ENCODE data around the gene RNU5B-1. TPM values are rescaled to one million over a fixed set of nuclear protein-coding genes. Genes with fewer than 3 reads are reported as not detected.

The RNU5B-1 gene
- polyA plus RNA-seq, 2 of the 4 experiments (the other 2 are of a cell fraction): not detected

DNA sequence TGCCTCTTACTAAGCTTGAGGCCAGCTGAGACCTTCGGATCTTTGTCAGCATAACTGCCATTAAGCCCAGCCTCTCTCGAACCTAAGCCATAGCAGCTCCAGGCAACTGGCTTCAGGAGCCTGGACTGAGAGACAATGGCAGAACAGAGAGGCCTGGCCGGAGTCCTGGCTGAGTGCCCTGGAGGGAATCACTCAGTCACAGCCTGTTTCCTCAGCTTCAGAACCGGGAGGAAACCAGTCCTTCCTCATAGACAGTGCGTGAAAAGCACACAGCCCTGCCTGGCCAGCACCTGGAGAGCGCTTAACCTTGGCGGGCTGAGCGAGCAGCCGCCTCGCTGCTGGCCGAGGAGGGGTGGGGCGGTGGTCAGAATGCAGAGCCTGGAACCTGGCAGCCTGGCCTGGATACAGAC, 21.6 kb downstream of the RNU5B-1 start:
- CTCF ChIA-PET: interaction anchor here (0.6 to 16.1 kb wide), 8 partner anchors 7 to 292 kb away, joined by 3 to 722 read pairs (median 6); partner anchors contain the start of gene IGDCC3
- no peaks in the 10 kb centered on the region for H3K9me3 ChIP-seq
- DNase-seq (ENCODE audit: low read depth in 1 of 2, low spot score in 1 of 2) (no peak), ATAC-seq (no peak; a peak in 1 of 6 replicates), FAIRE-seq (no peak)
- no peak overlapping the region for H3K27ac ChIP-seq
- H3K4me3 ChIP-seq: no peak overlapping the region
- no peak overlapping the region for H3K4me2 ChIP-seq
- WGBS (ENCODE audit: missing lambda C conversion rate): 76% methylated on average over 12 of the region's 12 CpGs
- H3K4me1 ChIP-seq: no peaks in the 10 kb centered on the region
- TF ChIP-seq ZC3H11A (IDR thresholded peaks at IDR 0.05) (no peak), E2F6 (IDR thresholded peaks at IDR 0.05; ENCODE audit: borderline replicate concordance, low read depth) (no peak), GATA3 (IDR thresholded peaks at IDR 0.05; ENCODE audit: borderline replicate concordance) (no peak), MYC (IDR thresholded peaks at IDR 0.05; ENCODE audit: borderline replicate concordance, low read length) (no peak), REST (IDR thresholded peaks at IDR 0.05) (no peak), RFX5 (IDR thresholded peaks at IDR 0.05) (no peak), HOXA7 (CRISPR knock-in tag; IDR thresholded peaks at IDR 0.05) (no peak)
- TF ChIP-seq, protein P1, sequence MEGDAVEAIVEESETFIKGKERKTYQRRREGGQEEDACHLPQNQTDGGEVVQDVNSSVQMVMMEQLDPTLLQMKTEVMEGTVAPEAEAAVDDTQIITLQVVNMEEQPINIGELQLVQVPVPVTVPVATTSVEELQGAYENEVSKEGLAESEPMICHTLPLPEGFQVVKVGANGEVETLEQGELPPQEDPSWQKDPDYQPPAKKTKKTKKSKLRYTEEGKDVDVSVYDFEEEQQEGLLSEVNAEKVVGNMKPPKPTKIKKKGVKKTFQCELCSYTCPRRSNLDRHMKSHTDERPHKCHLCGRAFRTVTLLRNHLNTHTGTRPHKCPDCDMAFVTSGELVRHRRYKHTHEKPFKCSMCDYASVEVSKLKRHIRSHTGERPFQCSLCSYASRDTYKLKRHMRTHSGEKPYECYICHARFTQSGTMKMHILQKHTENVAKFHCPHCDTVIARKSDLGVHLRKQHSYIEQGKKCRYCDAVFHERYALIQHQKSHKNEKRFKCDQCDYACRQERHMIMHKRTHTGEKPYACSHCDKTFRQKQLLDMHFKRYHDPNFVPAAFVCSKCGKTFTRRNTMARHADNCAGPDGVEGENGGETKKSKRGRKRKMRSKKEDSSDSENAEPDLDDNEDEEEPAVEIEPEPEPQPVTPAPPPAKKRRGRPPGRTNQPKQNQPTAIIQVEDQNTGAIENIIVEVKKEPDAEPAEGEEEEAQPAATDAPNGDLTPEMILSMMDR (IDR thresholded peaks at IDR 0.05): no peak
- TF ChIP-seq, protein P2, sequence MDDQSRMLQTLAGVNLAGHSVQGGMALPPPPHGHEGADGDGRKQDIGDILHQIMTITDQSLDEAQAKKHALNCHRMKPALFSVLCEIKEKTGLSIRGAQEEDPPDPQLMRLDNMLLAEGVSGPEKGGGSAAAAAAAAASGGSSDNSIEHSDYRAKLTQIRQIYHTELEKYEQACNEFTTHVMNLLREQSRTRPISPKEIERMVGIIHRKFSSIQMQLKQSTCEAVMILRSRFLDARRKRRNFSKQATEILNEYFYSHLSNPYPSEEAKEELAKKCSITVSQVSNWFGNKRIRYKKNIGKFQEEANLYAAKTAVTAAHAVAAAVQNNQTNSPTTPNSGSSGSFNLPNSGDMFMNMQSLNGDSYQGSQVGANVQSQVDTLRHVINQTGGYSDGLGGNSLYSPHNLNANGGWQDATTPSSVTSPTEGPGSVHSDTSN (IDR thresholded peaks at IDR 0.05): no peak
- TF ChIP-seq, protein P3, sequence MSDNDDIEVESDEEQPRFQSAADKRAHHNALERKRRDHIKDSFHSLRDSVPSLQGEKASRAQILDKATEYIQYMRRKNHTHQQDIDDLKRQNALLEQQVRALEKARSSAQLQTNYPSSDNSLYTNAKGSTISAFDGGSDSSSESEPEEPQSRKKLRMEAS (IDR thresholded peaks at IDR 0.05): no peak
- POLR2A ChIA-PET: interaction anchor here (0.6 kb wide), 1 partner anchor 196 kb away, joined by 4 read pairs; no protein-coding TSS in a partner anchor

DNA sequence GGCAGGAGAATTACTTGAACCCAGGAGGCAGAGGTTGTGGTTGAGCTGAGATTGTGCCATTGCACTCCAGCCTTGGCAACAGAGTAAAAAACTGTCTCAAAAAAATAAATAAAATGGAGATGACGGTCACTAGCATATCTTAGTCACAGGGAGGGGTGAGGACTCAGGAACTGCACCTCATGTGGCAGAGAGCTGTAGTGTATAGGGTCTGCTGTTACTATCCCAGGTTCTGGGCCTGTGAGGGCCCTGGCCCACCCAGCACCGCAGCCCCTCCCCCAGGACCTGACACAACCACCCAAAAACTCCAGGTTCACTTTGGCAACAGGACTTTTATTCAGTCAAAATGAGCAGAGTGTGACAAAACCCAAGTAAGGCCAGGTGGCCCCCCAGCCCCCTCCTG, 22.3 kb downstream of the RNU5B-1 start:
- TF ChIP-seq CEBPB (IDR thresholded peaks at IDR 0.05) (no peak), RCOR1 (IDR thresholded peaks at IDR 0.05; ENCODE audit: low read depth, low read length) (no peak), JUNB (IDR thresholded peaks at IDR 0.05) (no peak), JUN (IDR thresholded peaks at IDR 0.05) (no peak), CHD4 (IDR thresholded peaks at IDR 0.05; ENCODE audit: borderline replicate concordance) (no peak), CBX8 (IDR thresholded peaks at IDR 0.05) (no peak), GATA3 (IDR thresholded peaks at IDR 0.05; ENCODE audit: borderline replicate concordance) (no peak), HEYL (CRISPR knock-in tag; IDR thresholded peaks at IDR 0.05) (no peak), CBX2 (IDR thresholded peaks at IDR 0.05; ENCODE audit: borderline replicate concordance, low read depth) (no peak)
- TF ChIP-seq, protein P1 (IDR thresholded peaks at IDR 0.05): no peak
- TF ChIP-seq, protein P4, sequence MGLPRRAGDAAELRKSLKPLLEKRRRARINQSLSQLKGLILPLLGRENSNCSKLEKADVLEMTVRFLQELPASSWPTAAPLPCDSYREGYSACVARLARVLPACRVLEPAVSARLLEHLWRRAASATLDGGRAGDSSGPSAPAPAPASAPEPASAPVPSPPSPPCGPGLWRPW (IDR thresholded peaks at IDR 0.05): no peak
- no peak overlapping the region for H3K4me2 ChIP-seq
- ATAC-seq (peak in 1 of 2 experiments; percentile 24; a peak in 1 of 6 replicates), FAIRE-seq (no peak), DNase-seq (ENCODE audit: low read depth in 1 of 2, low spot score in 1 of 2) (no peak)
- WGBS (ENCODE audit: missing lambda C conversion rate): 42% methylated on average over 2 of the region's 2 CpGs
- no peaks in the 10 kb centered on the region for H3K9me3 ChIP-seq
- H3K4me3 ChIP-seq: no peak overlapping the region
- H3K4me1 ChIP-seq: no peaks in the 10 kb centered on the region
- H3K27ac ChIP-seq: no peak overlapping the region
- ChIA-PET CTCF (interaction anchor here (0.9 to 16.1 kb wide), 8 partner anchors 8 to 293 kb away, joined by 3 to 722 read pairs (median 6); partner anchors contain the start of gene IGDCC3), POLR2A (interaction anchor here (0.9 kb wide), 1 partner anchor 22 kb away, joined by 3 read pairs; the partner anchor contains the start of gene RNU5B-1)
